Large intestine (tissue), 3 donors: ENCODE measurements around the gene TTC34. TPM values are rescaled to one million over a fixed set of nuclear protein-coding genes. Genes with fewer than 3 reads are reported as not detected.

Source experiments
- DNase-seq, 2 donors: peaks; one replicate each; pipeline versions ENCODE4 v3.0.0 to v3.0.0-alpha.2; 2013
- H3K27ac ChIP-seq: one replicate; pipeline ENCODE4 v1.5.1; 2013; ENCODE audit warnings: low read length
- H3K27me3 ChIP-seq: 2 replicates; pipeline ENCODE4 v1.6.1; 2013; ENCODE audit warnings: low read length; ENCODE audit not compliant: control insufficient read depth, insufficient read depth
- H3K36me3 ChIP-seq: 2 replicates; pipeline ENCODE4 v1.6.1; 2013; ENCODE audit warnings: low read length; ENCODE audit not compliant: control insufficient read depth, insufficient read depth
- H3K4me1 ChIP-seq: one replicate; pipeline ENCODE4 v1.6.1; 2013; ENCODE audit warnings: low read length; ENCODE audit not compliant: control insufficient read depth, insufficient read depth
- H3K4me3 ChIP-seq: one replicate; pipeline ENCODE4 v1.5.1; 2013; ENCODE audit warnings: low read length
- H3K9me3 ChIP-seq: one replicate; pipeline ENCODE4 v1.6.1; 2013; ENCODE audit warnings: mild to moderate bottlenecking, low read depth, low read length, moderate library complexity; ENCODE audit not compliant: control insufficient read depth
- WGBS: methylation state at CpG from one replicate; pipeline ENCODE4 v1.1.5; 2013; ENCODE audit warnings: low lambda C conversion rate; ENCODE audit not compliant: insufficient coverage; 5-methylcytosine and 5-hydroxymethylcytosine counted together
- polyA plus RNA-seq: library from polyadenylated mRNA; unstranded; fragments of 120-200 nt; gene quantifications from one replicate; pipeline ENCODE4 v1.2.1, GENCODE V29; 2013

The TTC34 gene
- polyA plus RNA-seq, 1 donor = 1.5 TPM

DNA sequence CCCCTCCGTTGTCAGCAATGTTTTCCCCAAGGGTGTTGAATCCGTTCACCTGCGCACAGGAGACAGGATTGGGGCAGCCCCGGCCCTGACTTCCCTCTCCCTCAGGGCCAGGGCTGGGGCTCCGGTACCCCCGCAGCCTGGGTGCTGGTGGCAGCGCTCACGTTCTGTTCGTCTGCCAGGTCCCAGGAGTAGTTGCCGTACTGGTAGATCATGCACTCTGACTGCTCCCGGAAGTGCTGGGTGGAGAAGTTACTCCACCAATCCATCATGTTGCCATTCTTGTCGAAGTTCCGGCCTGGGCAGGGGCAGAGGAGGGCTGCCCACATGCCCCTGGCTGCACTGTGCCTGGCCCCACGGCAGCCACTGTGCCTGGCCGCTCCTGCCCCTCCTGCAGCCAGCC, 208.8 kb downstream of the TTC34 start:
- Histone ChIP-seq H3K4me3 (no peak overlapping the region), H3K36me3 (peaks cover 15% of the 10 kb centered on the region), H3K27ac (no peak overlapping the region), H3K27me3 (no peaks in the 10 kb centered on the region), H3K4me1 (peaks cover 6% of the 10 kb centered on the region), H3K9me3 (peaks cover 4% of the 10 kb centered on the region)
- no CpG with 5 or more reads among the region's 15 CpGs for WGBS
- DNase-seq = no peak

DNA sequence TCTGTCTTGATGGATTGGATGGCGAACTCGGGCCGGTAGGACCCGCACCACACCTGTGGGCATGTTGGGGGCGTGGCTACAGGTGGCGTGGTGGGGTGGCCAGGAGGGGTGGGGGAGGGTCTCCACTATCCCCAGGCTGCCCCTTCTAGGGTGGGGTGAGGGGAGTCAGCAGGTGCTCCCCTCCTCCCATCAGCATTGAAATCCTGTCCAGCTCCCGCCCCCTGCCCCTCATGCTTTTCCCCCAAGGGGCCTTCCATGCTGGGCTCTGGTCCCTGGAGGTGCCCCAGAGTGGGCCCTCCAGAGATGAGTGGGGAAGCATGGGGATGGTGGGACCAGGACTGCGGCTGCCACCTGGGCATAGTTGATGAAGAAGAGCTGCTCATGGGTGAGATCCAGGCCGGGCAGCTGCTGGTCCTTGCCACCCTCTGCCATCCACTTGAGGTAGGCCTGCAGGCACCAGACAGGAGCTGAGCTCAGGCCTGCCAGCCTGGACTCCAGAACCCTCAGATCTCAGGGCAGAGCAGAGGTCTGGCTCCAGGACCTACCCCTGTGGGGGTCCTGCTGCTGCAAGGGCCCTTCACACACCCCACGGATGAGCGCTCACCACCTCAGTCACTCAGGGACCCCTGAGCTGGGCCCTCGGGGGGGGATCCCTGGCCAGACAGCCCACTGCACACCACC, 209.8 kb downstream of the TTC34 start:
- no CpG with 5 or more reads among the region's 12 CpGs for WGBS
- no peak for DNase-seq

DNA sequence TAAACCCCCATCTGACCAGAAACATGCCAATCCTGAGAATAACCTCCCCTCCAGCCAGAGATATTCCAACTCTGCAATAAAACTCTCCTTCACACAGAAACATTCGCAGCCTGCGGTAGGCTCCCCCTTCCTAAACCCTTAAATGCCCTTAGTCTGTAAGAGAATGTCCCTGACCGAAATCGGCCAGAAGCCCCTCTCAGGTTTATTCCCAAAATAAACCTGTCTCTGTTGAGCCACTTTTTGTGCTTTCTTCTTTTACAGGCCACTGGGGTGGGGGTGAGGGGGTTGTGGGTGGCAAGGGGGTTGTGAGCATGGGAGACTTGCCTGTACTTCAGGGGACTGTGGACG, 210.3 kb downstream of the TTC34 start:
- Histone ChIP-seq H3K27ac (no peak overlapping the region), H3K4me3 (no peak overlapping the region), H3K27me3 (no peaks in the 10 kb centered on the region), H3K4me1 (peaks cover 6% of the 10 kb centered on the region), H3K9me3 (peaks cover 4% of the 10 kb centered on the region), H3K36me3 (peaks cover 15% of the 10 kb centered on the region)
- no peak for DNase-seq
- WGBS = 80% methylated on average over 1 of the region's 5 CpGs

More for the DNA sequence above, 209.8 kb downstream of the TTC34 start:
- peaks cover 4% of the 10 kb centered on the region for H3K9me3 ChIP-seq
- peaks cover 6% of the 10 kb centered on the region for H3K4me1 ChIP-seq
- no peak overlapping the region for H3K4me3 ChIP-seq
- H3K27me3 ChIP-seq = no peaks in the 10 kb centered on the region
- no peak overlapping the region for H3K27ac ChIP-seq
- peaks cover 15% of the 10 kb centered on the region for H3K36me3 ChIP-seq

DNA sequence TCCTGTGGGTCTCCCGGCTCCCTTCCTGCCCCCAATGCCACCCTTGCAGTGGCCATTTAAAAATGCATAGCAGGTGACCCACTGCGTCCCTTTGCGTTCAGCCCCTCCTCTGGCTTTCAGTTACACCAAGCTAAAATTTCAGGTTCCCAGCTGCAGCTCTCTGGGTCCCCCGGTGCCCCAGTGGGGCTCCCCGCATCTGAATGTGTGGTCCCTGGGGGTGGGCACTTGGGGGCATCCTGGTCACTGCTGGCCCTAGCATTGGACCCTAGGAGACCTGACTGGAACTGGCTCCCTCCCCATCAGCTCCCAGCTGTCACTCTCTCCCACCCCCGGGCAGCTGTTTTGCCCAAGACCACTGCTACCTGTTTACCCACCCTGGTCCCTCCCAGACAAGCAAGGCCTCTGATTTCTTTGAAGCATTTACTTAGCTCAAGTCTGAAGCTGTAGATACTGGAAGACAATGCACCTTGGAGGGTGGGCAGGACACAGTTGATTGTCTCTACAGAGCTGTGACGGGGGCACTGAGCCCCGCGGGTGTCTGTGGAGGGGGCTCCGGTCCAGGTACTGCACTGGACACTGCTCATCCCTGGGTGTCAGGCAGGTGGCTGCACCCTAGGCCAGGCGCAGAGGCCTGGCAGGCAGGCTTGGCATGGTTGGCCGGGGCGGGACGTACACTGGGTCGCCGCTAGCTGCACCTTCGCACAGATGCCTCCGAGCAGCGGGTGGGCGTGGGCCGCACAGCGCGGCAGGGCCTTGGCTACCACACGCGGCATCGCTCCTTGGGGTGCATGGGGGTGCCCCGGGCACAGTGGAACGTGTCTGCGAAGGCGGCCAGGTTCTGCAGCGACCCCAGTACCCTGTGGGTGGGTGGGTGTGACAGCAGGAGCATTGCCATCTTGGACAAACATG, 211.0 kb downstream of the TTC34 start:
- peaks cover 15% of the 10 kb centered on the region for H3K36me3 ChIP-seq
- H3K9me3 ChIP-seq = peaks cover 4% of the 10 kb centered on the region
- no peak overlapping the region for H3K27ac ChIP-seq
- DNase-seq = no peak
- no CpG with 5 or more reads among the region's 31 CpGs for WGBS
- H3K4me3 ChIP-seq = no peak overlapping the region
- peaks cover 6% of the 10 kb centered on the region for H3K4me1 ChIP-seq
- H3K27me3 ChIP-seq = no peaks in the 10 kb centered on the region

GRCh38 chr1:2589431-2590232, 211.9 kb downstream of the TTC34 start:
- H3K9me3 ChIP-seq = peaks cover 4% of the 10 kb centered on the region
- no peak for DNase-seq
- H3K4me1 ChIP-seq = peaks cover 12% of the 10 kb centered on the region
- no CpG with 5 or more reads among the region's 25 CpGs for WGBS
- H3K27me3 ChIP-seq = no peaks in the 10 kb centered on the region
- H3K4me3 ChIP-seq = no peak overlapping the region
- H3K27ac ChIP-seq = no peak overlapping the region
- H3K36me3 ChIP-seq = peaks cover 15% of the 10 kb centered on the region

DNA sequence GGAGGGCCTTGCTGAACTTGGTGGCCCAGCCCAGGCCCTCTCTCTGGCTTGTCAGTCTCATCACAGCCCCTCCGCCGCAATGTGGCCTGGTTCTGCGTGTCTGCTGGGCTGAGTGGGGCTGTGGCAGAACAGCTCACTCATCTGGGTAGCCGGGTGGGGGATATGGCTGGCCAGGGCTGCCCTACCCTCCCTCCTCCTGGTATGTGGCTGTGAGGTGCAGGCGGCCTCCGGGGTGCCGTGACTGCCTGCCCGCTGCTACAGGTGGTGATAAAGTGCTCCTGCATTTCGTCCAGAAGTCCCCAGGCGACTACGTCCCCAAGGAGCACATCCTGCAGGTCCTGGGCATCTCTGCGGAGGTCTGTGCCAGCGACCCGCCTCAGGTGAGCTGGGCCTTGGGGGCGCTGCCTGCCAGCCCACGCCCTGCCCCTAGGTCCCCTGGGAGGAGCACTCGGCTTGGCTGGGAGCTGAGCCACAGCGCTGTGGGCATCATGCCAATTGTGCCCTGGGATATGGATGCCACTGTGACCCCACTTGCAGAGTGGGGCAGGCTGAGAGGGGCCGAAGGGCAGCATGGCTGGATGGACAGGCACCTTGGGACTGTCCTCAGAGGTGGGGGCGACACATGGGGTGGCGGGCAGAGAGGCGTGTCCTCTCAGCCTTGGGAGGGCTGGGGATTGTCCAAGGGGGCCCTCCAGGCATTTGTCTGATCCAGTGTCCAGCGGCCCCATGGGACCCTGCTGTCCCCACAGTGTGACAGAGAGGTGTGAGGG, 212.6 kb downstream of the TTC34 start:
- Histone ChIP-seq H3K27me3 (no peaks in the 10 kb centered on the region), H3K4me1 (peaks cover 20% of the 10 kb centered on the region), H3K36me3 (peaks cover 15% of the 10 kb centered on the region), H3K27ac (no peak overlapping the region), H3K4me3 (no peak overlapping the region), H3K9me3 (peaks cover 4% of the 10 kb centered on the region)
- no peak for DNase-seq
- no CpG with 5 or more reads among the region's 23 CpGs for WGBS

DNA sequence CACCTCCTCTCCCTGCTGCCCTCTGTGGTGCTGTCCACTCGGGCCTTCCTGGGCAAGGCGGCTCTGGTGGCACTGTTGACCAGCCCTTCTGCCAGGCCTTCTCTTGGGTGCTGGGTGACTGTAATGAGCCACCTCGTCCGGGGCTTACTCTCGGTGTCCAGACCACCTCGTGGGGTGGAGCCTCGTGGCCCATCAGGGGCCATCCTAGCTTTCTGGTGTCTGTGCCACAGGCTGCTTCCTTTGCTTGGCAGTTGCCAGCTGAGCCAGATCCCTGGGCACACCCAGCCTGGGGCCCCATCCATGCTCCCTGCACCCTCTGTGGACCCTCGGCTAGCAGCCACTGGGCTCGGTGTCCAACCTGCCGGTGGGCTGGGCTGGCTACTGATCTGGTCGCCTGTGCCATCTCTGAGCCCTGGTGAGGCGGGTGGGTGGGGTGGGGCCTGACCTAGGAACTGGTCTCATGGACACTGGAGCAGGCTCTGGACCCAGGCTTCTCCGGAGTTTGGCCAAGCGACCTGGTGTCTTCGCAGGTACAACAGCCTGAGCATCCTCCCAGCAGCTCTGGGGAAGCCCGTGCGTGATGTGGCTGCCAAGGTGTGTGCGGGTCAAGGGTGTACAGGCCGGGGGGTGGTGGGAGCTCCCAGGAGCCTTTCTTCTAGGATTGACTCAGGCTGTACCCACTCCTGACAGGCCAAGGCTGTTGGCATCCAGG, 213.5 kb downstream of the TTC34 start:
- no CpG with 5 or more reads among the region's 19 CpGs for WGBS
- DNase-seq = no peak
- Histone ChIP-seq H3K4me1 (peaks cover 28% of the 10 kb centered on the region), H3K27ac (no peak overlapping the region), H3K9me3 (peaks cover 4% of the 10 kb centered on the region), H3K27me3 (no peaks in the 10 kb centered on the region), H3K4me3 (peak overlapping the region; percentile 66), H3K36me3 (peaks cover 15% of the 10 kb centered on the region)

- DNase-seq = peak in 1 of 2 donors; percentile 51
- H3K27me3 ChIP-seq = no peaks in the 10 kb centered on the region
- peak overlapping the region; percentile 34 for H3K27ac ChIP-seq
These were observed 214.2 kb downstream of the TTC34 start for GRCh38 chr1:2587071-2587859.

More at GRCh38 chr1:2587071-2587859, 214.2 kb downstream of the TTC34 start:
- Histone ChIP-seq H3K36me3 (peaks cover 15% of the 10 kb centered on the region), H3K9me3 (peaks cover 4% of the 10 kb centered on the region), H3K4me3 (peak overlapping the region; percentile 66), H3K4me1 (peaks cover 30% of the 10 kb centered on the region)
- WGBS = no CpG with 5 or more reads among the region's 52 CpGs
